ENCODE results near the gene TRIM2. TPM values are rescaled to one million over a fixed set of nuclear protein-coding genes. Genes with fewer than 3 reads are reported as not detected.

The TRIM2 gene
- polyA plus RNA-seq, 1 experiment: 31.3 TPM

GRCh38 chr4:153383131-153383530 is 178.9 kb downstream of the TRIM2 start:
- DNase-seq (ENCODE audit: low read depth, low spot score): no peak
- POLR2A ChIA-PET: no interaction called here
- no peaks in the 10 kb centered on the region for H3K27me3 ChIP-seq (ENCODE audit: control insufficient read depth, insufficient read depth, low read length)
- CTCF ChIA-PET: no interaction called here
- no peaks in the 10 kb centered on the region for H3K9me3 ChIP-seq (ENCODE audit: control insufficient read depth, insufficient read depth, low read length)
- TF ChIP-seq, protein P1, sequence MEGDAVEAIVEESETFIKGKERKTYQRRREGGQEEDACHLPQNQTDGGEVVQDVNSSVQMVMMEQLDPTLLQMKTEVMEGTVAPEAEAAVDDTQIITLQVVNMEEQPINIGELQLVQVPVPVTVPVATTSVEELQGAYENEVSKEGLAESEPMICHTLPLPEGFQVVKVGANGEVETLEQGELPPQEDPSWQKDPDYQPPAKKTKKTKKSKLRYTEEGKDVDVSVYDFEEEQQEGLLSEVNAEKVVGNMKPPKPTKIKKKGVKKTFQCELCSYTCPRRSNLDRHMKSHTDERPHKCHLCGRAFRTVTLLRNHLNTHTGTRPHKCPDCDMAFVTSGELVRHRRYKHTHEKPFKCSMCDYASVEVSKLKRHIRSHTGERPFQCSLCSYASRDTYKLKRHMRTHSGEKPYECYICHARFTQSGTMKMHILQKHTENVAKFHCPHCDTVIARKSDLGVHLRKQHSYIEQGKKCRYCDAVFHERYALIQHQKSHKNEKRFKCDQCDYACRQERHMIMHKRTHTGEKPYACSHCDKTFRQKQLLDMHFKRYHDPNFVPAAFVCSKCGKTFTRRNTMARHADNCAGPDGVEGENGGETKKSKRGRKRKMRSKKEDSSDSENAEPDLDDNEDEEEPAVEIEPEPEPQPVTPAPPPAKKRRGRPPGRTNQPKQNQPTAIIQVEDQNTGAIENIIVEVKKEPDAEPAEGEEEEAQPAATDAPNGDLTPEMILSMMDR (IDR thresholded peaks at IDR 0.05; ENCODE audit: low read depth, low read length): no peak
- H3K4me3 ChIP-seq (ENCODE audit: low read depth, low read length): no peak overlapping the region
- no peak overlapping the region for H3K27ac ChIP-seq (ENCODE audit: low read depth, low read length)

GRCh38 chr4:153384160-153384559 is 179.9 kb downstream of the TRIM2 start:
- H3K9me3 ChIP-seq (ENCODE audit: control insufficient read depth, insufficient read depth, low read length): no peaks in the 10 kb centered on the region
- no peak overlapping the region for H3K4me3 ChIP-seq (ENCODE audit: low read depth, low read length)
- H3K27ac ChIP-seq (ENCODE audit: low read depth, low read length): no peak overlapping the region
- no peak for DNase-seq (ENCODE audit: low read depth, low spot score)
- CTCF ChIA-PET: no interaction called here
- POLR2A ChIA-PET: no interaction called here
- no peaks in the 10 kb centered on the region for H3K27me3 ChIP-seq (ENCODE audit: control insufficient read depth, insufficient read depth, low read length)
- TF ChIP-seq, protein P1 (IDR thresholded peaks at IDR 0.05; ENCODE audit: low read depth, low read length): no peak

- Histone ChIP-seq H3K27ac (ENCODE audit: low read depth, low read length) (no peak overlapping the region), H3K4me3 (ENCODE audit: low read depth, low read length) (no peak overlapping the region), H3K27me3 (ENCODE audit: control insufficient read depth, insufficient read depth, low read length) (no peaks in the 10 kb centered on the region), H3K9me3 (ENCODE audit: control insufficient read depth, insufficient read depth, low read length) (no peaks in the 10 kb centered on the region)
- POLR2A ChIA-PET: no interaction called here
- CTCF ChIA-PET: interaction anchor here (0.7 kb wide), 1 partner anchor 42 kb away, joined by 3 read pairs; no protein-coding TSS in a partner anchor
- TF ChIP-seq, protein P1 (IDR thresholded peaks at IDR 0.05; ENCODE audit: low read depth, low read length): no peak
- no peak for DNase-seq (ENCODE audit: low read depth, low spot score)
Observed at GRCh38 chr4:153385784-153386183, 181.5 kb downstream of the TRIM2 start.

GRCh38 chr4:153387981-153388380 is 183.7 kb downstream of the TRIM2 start:
- H3K27me3 ChIP-seq (ENCODE audit: control insufficient read depth, insufficient read depth, low read length): no peaks in the 10 kb centered on the region
- POLR2A ChIA-PET: no interaction called here
- DNase-seq (ENCODE audit: low read depth, low spot score): no peak
- no peak overlapping the region for H3K4me3 ChIP-seq (ENCODE audit: low read depth, low read length)
- CTCF ChIA-PET: no interaction called here
- H3K9me3 ChIP-seq (ENCODE audit: control insufficient read depth, insufficient read depth, low read length): no peaks in the 10 kb centered on the region
- H3K27ac ChIP-seq (ENCODE audit: low read depth, low read length): no peak overlapping the region
- TF ChIP-seq, protein P1 (IDR thresholded peaks at IDR 0.05; ENCODE audit: low read depth, low read length): no peak

Small RNA genes lying within 50 kb of the gene (small RNA-seq; reads per million reads assigned to genes)
- not detected for gene RF00019 (ENCODE audit: insufficient read length, low read depth)
- gene RN7SL419P (ENCODE audit: insufficient read length, low read depth): not detected
- not detected for gene RNU6-1196P (ENCODE audit: insufficient read length, low read depth)

Other genes starting within 250 kb of the TRIM2 start
- gene MND1, start 140.2 kb downstream of the TRIM2 start, polyA plus RNA-seq (2011; rRNA removed): 0.97 and 2.2 TPM in 2 replicates

Measured in AG04450 (cell line).